HG03135 (cell line): Measurements from ENCODE around the gene GRIN2C.

ENCODE experiments used
- ATAC-seq: cut with Tn5 transposase; IDR thresholded peaks from one replicate; pipeline ENCODE4 v1.9.1; 2021; ENCODE audit warnings: mild to moderate bottlenecking, moderate library complexity; ENCODE audit not compliant: unreplicated experiment

Gene GRIN2C

GRCh38 chr17:74824961-74825627, 34.6 kb downstream of the GRIN2C start:
- ATAC-seq: no peak

DNA sequence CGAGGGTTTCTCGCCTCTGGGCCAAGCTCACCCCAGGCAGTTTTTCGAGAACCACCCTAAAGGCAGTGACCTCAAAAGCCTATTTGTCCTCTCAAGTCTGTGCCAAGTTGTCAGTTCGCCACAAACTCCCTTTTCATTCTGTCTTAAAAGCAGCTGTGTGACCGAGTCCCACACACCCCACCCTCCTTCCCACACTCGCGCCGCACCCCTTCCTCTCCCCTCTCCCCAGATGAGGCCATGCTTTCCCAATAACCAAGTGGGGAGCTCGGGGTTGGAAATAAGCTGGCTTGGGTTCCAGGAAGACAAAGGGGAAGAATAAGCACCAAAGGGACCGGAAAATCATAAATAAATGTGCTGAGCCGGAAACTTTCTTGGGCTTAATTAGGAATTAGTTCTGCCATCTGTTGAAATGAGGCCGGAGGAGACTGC, 36.7 kb downstream of the GRIN2C start:
- no peak for ATAC-seq

- ATAC-seq: no peak
These were observed 37.2 kb downstream of the GRIN2C start for GRCh38 chr17:74822335-74822938.

DNA sequence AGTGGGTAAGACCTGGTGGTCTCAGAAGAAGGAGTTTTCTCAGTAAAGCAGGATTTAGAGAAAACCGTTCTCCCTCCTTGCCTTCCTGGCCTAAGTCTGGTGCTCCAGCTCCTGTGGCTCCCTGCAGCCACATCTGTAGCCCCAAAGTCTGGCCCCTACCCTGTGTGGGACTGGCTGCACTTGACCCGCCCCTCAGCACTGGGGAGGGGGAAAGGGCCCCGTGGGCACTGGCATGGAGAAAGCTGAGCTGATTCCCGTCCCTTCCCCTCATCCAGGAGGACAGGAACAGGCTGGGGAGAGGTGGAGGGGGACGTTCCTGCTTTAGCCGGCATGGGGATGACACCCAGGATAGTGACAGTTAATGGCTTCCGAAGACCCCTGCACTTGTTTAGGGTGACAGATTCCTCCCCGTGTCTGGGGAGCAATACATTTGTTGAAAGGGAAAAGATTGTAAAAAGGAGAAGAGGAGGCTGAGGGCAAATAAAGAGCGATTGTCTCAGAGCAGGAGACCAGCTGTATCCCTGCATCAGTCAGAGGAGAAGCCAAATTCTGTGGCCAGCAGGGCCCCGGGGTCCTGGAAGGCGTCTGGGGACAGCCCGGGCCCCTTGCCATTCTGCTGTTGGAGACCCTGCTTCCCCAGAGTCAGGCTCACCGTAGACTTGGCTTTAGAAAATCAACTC, 37.9 kb downstream of the GRIN2C start:
- ATAC-seq: no peak

DNA sequence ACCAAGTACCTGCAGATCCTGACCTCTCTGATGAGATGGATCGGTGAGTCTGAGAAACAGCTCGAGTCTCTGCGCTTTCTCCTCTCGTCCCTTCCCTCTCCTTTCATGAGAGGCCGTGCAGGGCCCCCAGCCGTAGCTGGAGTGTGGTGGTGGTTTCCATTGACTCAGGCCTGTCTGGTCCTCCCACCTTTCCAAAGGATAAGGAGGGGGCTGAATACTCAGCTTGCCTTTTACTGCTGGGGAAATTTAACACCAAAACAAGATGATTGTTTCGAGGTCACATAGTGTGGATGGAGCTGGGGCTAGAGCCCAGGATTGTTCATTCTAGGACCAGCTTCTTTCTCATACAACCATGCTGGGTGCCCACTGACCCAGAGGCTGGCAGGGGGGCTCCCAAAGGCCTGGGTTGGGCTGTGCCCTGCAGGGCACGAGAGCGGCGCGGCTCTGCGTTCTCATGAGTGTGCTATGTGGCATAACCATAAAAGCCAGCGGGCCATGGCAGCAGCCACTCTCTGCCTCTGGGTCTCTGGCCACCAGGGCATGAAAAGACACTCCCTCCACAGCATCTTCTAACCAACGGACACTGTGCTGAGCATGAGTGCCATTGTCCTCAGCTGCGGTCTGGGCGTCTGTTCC, 39.8 kb downstream of the GRIN2C start:
- no peak for ATAC-seq

DNA sequence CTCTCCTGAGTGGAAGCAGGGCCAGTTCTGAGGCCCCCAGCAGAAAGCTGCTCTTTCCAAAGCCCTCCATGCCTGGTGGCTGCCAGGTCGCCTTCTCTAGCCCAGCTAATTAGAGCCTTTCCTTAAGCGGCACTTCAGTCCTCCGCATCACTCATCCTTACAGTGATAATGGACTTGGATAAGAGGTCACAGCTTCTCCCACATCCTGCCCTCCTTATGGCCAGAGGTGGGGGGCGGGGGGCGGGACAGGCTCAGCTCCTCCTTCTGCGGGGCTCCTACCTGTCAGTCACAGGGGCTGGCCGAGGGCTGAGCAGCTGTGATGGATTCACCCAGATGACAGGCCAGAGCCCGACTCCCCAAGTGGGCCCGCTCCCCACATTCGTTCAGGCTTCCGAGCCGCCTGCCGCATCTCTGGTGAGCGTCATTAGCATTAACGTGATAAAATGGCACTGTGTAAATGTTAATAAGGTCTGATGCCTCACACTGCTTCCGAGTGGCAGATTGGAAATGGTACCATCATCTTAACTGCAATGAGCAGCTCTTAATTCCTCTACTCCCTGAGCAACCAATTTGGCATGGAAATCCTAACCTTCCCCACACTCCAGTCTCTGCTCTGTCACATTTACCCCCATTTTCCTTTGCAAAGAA, 41.3 kb downstream of the GRIN2C start:
- no peak for ATAC-seq

GRCh38 chr17:74816905-74817620, 42.6 kb downstream of the GRIN2C start:
- no peak for ATAC-seq

DNA sequence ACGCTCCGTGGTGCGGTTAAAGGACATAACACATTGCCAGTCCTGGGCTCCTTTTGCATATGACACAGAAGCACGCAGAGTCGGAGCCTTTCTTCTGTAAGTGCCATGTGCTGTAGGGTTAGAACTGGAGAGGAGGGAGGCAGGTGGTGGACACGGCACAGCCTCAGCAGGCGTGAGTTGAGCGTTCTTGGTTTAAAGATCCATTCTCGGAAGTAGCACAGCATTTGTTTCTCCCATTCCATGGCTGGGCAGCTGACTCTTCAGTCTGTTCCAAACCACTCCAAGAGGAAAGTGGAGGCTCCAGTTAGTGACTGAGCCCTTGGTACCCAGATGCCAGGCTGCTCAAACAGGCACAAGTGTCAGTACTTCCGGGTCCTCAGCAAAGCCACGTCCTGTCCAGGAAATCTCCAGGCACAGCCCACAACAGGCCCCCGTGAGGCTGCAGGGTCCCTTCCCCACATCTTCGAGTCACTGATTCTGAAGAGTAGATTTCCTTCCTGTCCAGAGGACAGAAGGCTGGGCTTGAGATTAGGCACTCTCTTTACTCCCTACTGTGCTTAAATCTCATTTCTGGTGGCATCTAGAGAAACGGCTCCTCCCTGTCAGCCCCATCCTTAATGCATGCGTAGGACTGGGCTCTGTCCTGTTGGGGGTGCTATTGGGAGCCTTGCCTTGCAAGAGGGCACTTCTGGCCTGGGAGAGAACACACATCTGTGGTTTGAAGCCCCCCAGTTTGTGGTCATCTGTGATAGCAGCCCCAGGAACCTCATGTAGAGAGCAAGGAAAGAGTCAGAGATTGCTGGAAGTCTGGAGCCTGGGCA, 43.9 kb downstream of the GRIN2C start:
- ATAC-seq: no peak

DNA sequence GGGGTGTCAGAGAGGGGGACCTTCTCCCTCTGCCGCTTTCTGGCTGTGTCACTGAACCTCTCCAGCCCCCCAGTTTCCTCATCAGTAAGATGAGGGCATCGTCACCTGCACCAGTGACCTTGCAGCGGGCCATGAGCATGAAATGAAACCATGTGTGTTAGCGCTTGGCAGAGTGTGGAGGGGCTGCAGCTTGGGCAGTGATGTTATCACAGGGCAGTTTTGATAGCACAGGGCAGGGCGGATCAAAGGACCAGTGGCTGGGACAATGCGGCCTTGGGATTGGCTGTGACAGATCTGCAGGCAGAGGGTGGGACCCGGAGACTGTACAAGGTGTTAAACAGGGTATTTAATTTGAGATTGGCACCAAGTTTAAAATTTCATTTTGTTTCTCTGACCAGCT, 44.6 kb downstream of the GRIN2C start:
- no peak for ATAC-seq

DNA sequence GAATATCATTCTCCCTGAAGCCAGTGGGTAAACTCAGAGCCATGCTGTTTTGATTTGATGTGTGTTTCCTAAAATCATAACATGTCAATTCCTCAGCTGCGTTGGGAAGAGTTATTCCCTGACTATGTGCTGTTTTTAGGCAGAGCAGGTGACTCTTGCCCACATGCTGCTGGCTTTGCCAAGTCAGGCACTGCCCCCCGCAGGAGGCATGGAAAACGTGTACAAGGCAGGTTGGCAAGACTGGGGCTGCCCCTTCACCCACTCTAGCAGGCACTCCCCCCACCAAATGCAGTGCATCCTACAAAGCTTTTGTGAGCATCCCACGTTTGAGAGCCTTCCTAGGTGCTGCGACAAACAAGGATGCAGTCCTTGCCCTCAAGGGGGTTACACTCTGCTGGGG, 45.2 kb downstream of the GRIN2C start:
- no peak for ATAC-seq

DNA sequence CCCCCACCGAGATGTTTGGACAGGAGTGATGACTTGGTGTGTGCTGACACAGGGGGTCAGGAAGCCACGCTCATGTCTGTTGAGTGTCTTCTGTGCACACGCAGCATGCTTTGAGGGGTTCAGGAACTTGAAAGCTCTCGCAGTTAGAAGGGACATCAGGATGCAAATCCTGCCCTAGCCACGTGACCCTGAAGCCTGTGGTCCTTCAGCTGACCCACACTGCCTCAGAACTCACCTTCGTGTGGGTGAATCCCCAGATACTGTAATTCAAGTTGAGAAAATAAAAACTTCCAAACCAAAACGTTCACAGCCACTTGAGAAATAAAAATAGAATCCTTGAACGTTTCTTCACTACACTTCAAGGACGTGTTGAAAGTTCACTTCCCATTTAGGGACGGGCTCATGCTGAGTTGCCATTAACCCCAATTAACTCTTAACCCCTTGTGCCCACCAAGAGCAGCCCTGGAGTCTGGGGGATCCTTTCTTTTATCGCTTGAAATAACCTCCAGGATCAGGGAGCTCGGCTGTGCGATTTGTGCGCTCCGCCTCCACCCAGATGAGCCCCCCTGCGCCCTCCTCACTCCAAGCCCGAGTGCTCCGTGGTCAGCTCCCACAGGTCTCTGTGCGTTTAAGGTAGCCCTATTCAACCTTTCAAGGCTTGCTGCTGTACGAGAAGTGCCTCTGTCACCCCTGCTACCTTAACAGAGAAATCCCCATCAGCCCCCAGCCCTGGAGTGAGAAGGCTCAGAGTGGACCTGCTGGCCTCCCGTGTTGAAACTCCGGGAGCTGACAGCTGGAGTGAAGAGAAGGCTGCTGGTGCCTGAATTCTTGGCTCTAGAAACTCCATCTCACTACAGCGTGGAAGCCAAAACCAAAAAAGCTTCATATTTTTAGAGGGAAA, 47.3 kb downstream of the GRIN2C start:
- no peak for ATAC-seq

DNA sequence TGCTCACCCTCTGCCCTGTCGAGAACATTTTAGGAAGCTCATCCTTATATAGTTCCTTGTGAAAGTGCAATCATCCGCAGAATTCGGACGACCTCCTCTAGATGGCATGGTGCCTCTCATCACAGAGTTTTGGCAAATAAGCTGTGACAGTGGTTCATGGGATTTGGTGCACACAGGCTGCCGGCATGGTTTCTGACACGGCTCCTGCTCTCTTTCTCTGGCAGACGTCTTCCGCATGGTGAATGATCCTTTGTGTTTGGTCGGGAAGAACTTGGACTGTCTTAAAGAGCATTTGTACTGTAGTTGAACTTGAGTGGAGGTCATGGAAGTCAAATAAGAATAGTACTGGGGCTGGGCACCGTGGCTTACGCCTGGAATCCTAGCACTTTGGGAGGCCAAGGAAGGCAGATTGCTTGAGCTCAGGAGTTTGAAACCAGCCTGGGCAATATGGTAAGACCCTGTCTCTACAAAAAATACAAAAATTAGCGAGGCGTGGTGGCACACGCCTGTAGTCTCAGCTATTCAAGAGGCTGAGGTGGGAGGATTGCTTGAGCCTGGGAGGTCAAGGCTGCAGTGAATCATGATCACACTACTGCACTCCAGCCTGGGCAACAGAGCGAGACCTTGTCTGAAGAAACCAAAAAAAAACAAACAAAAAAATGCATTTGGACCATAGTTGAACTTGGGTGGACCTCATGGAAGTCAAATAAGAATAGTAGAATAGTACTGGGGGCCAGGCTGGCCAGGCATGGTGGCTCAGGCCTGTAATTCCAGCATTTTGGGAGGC, 48.8 kb downstream of the GRIN2C start:
- no peak for ATAC-seq

DNA sequence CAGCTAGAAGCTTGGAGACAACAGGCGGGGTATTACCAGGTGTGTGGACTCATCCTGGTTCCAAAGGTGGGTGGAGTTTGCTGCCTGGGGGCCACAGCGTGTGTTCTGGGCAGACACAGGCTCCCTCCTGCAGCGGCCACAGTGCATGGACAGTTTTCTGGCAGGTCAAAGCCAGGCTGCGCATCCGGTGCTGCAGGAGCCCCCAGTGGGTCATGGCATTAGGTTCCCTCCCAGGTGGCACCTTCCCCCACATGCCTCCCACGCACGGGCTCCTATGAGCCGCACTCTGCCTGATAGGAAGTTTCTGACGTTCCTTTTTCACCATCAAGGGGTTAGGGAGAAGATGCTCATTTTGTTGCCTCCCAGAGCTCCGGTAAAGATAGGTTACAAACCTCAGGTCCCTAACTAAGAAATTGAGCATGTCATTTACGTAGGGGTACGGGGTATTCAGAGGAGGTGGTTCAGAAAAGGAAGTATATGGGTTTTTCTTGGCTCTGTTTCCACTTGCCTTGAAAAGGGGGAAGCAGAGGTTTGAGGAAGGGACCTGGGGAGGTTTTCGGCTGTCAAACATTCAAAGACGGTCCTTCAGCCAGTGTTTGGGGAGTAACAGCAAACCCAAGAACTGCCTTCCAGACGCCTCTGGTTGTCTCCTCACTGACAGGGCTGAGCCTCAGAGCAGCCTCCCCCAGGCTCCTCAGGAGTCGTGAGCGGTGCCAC, 50.8 kb downstream of the GRIN2C start:
- ATAC-seq: no peak

DNA sequence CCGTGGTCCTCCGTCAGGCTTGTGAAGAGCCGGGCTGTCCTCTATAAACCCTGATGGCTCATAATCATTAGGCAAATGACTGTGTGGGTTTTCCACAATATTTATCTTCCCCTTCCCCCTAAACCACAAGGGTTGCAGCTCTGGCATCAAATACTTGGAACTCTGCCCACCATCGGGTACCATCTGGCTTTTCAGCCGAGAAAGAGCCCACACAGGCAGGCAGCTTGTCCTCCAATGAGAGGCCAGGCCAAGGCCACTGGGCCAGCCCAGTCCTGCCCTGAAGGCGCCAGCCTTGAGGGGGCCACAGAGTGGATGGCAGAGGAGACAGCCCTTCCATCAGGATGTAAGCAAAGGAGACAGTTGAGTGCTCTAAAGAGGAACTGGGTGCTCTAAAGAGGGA, 51.8 kb downstream of the GRIN2C start:
- ATAC-seq: no peak

- no peak for ATAC-seq
These were observed 52.2 kb downstream of the GRIN2C start for GRCh38 chr17:74807441-74807840.

- no peak for ATAC-seq
These were observed 53.4 kb downstream of the GRIN2C start for GRCh38 chr17:74806334-74806733.

DNA sequence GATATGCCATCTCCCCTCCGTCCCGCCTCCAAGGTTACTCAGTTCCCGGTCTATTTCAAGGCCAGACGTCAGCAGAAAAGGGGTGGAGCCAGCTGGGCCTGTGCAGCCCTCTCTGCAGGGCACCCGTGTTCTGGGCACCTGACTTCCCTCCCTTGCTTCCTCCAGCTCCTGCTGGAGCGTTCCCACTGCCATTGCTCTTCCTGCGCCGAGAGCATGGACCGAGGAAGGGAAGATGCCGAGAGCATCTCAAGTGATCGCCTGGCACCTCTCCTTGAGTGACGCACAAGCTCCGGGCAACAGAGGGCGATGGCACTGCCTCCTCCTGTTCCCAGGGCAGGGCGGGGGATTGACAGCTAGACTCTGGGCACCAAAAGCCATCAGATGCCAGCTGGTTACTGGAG, 54.1 kb downstream of the GRIN2C start:
- ATAC-seq: no peak
